ENCODE data around the gene C1R.
A peak's percentile ranks its signal among the peaks of the same experiment; 100 is the strongest.

Gene C1R

DNA sequence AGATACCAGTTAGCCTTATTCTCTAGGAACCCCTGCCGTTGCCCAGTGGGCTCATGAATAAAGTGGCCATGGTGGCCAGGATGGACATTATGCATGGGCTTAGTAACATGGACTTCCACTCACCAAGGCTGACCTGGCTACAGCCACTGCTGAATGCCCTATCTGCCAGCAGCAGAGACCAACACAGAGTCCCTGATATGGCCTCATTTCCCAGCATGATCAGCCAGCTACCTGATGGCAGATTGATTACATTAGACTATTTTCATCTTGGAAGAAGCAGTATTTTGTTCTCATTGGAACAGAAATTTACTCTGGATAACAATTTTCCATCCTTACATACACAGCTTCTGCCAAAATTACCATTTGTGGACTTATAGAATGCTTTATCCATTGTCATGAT, 57.8 kb downstream of the C1R start:
- no peak for TF ChIP-seq GATA1 (IDR thresholded peaks at IDR 0.05; ENCODE audit: low read depth, low read length)
- no peak for TF ChIP-seq POLR2A (IDR thresholded peaks at IDR 0.05; ENCODE audit: low read length)
- peak; percentile 63 to 87 for DNase-seq

DNA sequence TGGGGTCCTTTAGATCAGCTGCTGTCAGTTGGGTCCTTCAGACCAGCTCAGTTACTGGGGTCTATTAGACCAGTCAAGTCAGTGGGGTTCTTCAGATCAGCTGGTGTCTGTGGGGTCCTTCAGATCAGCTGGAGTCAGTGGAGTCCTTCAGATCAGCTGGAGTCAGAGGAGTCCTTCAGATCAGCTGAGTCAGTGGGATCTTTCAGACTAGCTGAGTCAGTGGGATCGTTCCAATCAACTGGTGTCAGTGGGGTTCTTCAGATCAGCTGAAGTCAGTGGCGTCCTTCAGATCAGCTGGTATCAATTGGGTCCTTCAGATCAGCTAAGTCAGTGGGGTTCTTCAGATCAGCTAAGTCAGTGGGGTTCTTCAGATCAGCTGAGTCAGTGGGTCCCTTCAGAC, 59.3 kb downstream of the C1R start:
- DNase-seq = peak; percentile 53 to 70
- TF ChIP-seq GATA1 (IDR thresholded peaks at IDR 0.05; ENCODE audit: low read depth, low read length) (no peak), POLR2A (IDR thresholded peaks at IDR 0.05; ENCODE audit: low read length) (no peak)

DNA sequence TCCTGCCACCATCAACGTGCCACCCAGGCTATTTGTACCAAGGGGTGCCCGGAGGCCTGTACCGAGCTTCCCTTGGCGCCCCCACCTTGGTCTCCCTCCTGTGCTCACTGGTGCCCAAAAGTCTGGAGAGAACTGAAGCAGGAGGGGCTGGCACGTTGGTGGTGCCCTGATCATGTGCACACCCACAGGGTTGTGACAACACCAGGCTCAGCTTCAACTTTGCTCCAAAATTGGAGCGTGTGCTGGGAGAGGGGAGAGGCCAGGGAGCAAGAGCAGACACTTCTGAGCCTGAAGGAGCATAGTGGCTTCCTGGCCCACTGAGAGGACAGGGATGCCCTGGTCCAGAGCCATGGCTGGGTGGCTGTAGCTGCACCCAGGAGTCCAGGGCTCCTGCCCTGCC, 60.9 kb downstream of the C1R start:
- DNase-seq = no peak
- TF ChIP-seq GATA1 (IDR thresholded peaks at IDR 0.05; ENCODE audit: low read depth, low read length) (no peak), POLR2A (IDR thresholded peaks at IDR 0.05; ENCODE audit: low read length) (no peak)

Measured in erythroblast (primary cell).